Lung microvascular endothelial cell (primary cell): ENCODE results near the gene CTCF. TPM values are rescaled to one million over a fixed set of nuclear protein-coding genes. Genes with fewer than 3 reads are reported as not detected.
"Not testable (repeated sequence)": the region's sequence is repeated elsewhere in the genome, so short reads cannot be mapped to it uniquely, and the experiment has no call there.

Experiments
- DNase-seq, 2 donors: peaks; one replicate each; pipeline versions ENCODE4 v3.0.0 to v3.0.0-alpha.2; 2010; ENCODE audit warnings: low read depth in 2 of 2
- total RNA-seq: library from RNA; depleted of rRNA; stranded (reverse); fragments of >200 nt; gene quantifications from 2 replicates; pipeline ENCODE4 v1.2.1, GENCODE V29; 2014

The CTCF gene, protein sequence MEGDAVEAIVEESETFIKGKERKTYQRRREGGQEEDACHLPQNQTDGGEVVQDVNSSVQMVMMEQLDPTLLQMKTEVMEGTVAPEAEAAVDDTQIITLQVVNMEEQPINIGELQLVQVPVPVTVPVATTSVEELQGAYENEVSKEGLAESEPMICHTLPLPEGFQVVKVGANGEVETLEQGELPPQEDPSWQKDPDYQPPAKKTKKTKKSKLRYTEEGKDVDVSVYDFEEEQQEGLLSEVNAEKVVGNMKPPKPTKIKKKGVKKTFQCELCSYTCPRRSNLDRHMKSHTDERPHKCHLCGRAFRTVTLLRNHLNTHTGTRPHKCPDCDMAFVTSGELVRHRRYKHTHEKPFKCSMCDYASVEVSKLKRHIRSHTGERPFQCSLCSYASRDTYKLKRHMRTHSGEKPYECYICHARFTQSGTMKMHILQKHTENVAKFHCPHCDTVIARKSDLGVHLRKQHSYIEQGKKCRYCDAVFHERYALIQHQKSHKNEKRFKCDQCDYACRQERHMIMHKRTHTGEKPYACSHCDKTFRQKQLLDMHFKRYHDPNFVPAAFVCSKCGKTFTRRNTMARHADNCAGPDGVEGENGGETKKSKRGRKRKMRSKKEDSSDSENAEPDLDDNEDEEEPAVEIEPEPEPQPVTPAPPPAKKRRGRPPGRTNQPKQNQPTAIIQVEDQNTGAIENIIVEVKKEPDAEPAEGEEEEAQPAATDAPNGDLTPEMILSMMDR
- total RNA-seq = 17.2 and 24.8 TPM in 2 replicates

DNA sequence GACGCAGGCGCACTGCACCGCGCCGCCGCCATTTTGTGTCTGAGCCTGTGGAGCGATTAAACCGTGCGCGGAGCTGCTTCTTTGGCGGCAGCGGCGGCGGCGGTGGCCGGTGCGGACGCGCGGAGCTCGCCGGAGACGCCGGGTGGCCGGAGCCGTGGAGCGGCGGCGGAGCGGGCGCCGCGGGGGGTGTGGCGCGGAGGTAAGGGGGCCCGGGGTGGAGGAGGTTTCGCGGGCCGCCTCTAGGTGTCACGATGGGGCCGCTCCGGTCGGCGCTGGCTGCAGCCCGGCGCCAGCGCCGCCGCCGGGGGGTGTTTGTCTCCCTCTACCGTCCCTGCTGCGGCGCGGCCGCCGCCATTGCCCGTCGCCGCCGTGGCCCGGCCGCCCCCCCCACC, at the start of gene CTCF:
CTCF (plus strand) TSS at position 1 of the 392 bp plus-strand sequence. CDS start 48,307 bp downstream, outside the sequence.
- DNase-seq = peak; percentile 87 to 91

DNA sequence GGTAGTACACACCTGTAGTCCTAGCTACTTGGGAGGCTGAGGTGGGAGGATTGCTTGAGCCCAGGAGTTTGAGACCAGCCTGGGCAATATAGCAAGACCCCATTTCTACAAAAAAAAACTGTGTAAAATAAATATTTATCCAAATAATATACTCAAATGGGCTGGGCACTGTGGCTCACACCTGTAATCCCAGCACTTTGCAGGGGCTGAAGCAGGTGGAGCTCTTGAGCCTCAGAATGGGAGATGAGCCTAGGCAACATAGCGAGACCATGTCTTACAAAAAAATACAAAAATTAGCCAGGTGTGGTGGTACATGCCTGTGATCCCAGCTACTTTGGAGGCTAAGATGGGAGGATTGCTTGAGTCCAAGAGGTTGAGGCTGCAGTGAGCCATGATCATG, 48.4 kb upstream of the CTCF start:
- not testable (repeated sequence) for DNase-seq

GRCh38 chr16:67514382-67514828, 47.9 kb upstream of the CTCF start:
- peak; percentile 83 to 84 for DNase-seq

- DNase-seq = peak in 1 of 2 donors; percentile 73
These were observed 45.8 kb upstream of the CTCF start for GRCh38 chr16:67516296-67517154.

- no peak for DNase-seq
These were observed 45.2 kb upstream of the CTCF start for GRCh38 chr16:67517155-67517445.

- no peak for DNase-seq
These were observed 44.5 kb upstream of the CTCF start for GRCh38 chr16:67517661-67518423.

DNA sequence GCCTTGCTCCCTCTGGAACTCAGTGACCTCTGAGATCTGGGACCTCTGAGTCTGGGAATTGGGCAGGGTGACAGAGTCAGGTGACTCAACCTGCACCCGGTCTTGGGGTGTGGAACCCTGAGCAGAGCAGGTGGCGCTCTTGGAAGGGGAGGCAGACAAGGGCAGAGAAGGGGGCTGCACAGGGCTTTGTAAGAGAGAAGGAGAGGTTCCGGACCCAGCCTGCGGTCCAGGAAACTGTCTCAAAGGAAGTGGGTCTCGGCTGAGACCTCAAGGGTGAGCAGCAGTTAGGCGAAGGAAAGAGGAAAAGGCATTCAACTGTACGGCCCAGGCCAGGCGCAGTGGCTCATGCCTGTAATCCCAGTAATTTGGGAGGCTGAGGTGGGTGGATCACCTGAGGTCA, 43.6 kb upstream of the CTCF start:
- DNase-seq = no peak

GRCh38 chr16:67519242-67519641, 43.1 kb upstream of the CTCF start:
- DNase-seq = no peak

GRCh38 chr16:67521095-67521804, 41.1 kb upstream of the CTCF start:
- peak; percentile 97 to 98 for DNase-seq

- peak in 1 of 2 donors; percentile 38 for DNase-seq
These were observed 37.0 kb upstream of the CTCF start for GRCh38 chr16:67525176-67525860.

DNA sequence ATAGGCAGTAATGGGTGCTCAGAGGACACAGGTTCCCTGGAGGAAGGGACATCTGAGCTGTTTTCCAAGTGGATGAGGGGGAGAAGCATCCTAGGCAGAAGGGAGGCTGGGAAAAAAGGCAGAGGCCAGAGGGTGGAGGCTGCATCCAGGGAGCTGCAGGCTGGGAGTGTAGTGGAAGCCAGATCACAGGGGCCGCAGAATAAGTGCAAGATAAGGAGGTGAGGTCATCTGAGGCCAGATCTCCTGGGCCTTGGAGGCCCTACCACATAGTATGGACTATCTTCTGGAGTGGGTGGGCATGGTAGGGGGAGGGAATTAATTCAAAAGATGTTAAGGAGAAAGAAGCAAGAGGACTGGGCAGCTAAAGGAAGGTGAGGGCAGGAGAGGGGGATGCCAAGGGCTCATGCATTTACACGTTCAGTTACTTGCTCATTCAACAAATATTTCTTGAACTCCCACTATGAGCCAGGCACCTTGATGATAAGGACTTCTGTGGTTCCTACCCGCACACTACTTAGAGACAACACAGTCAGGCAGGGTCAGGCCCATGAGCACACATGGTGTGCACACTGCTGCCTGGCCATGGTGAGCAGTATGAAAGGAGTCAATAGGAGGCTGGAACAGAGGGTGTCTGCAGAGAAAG, 36.1 kb upstream of the CTCF start:
- DNase-seq = no peak

GRCh38 chr16:67528222-67528869, 34.0 kb upstream of the CTCF start, which contains the start of gene RIPOR1:
Gene RIPOR1 (plus strand): TSS chr16:67528829. CDS start chr16:67538447, 9,618 bp downstream.
- DNase-seq = peak; percentile 28 to 36

GRCh38 chr16:67528870-67529581, 33.3 kb upstream of the CTCF start:
- DNase-seq = peak; percentile 28 to 39

GRCh38 chr16:67529582-67530012, 32.7 kb upstream of the CTCF start:
- DNase-seq = peak; percentile 30 to 44

DNA sequence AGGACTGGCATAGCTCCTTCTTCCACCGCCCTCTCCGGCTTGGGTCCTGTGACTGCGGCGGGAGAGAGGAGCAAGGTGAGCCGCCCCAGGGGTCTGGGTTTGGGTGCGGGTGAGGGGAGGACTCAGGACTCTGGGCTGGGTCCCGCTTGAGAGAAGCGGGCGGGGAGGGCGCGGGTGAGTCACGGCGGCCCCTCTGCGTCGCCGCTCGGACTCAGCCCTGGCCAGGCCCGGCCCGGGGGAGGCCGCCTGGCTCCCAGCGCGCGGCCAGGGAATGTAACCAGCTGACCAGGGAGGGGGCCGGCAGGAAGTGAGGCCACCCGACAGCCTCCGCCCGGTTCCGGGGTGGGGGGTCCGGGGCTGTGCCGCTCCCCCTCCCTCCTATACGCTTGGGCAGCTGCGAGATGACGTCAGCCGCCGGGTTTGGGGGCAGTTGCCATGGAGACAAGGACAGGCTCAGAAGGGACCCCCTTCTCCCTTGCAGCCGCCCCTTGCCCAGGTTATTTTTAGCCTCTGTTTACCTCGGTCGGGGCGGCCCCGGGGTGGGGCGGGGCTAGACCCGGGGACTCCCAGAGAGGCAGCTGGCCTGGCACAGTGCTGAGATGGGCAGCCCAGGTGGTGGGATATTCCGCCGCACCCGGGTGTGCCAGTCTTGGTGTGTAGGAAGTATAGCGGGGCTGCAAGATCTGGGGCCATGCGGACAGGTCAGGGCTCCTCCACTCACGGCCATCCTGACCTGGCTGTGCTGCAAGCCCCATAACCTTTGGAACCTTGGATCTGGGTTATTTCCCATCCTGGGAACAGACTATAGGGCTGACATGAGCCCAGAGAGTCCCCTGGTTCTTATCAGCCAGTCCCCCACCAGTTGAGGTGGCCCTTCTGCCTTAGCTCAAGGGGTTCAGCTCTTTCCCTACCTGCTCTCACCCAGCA, 32.0 kb upstream of the CTCF start:
- peak; percentile 56 to 68 for DNase-seq

GRCh38 chr16:67531247-67531646, 31.1 kb upstream of the CTCF start:
- no peak for DNase-seq

DNA sequence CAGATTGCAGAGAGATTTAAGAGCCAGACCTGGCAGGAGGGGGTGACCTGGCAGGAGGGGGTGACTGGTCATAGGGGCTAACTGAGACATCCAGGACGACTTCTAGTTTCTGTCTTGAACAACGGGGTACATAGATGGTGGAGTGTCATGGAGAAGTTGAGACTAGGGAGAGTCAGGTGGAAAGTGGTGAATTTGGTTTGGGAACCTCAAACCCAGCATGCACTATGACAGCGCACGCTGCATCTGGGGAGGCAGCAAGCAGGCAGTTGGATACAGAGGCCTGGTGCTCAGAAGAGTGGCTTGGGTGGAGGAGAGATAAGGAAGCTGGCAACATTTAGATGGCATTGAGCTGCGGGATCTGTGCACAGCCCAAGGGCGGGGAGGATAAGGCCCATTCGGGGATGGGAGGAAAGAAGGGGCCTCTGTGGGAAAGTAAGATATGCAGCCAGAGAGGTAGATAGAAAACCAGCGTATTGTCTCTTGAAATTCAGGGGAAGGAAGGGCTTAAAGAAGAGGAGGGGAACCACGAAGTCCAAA, 29.2 kb upstream of the CTCF start:
- DNase-seq = no peak
